ENCODE results near the gene ADIRF.
"Not testable (repeated sequence)": the region's sequence is repeated elsewhere in the genome, so short reads cannot be mapped to it uniquely, and the experiment has no call there.

The ADIRF gene

GRCh38 chr10:86960863-86961434 lies 7.3 kb upstream of the ADIRF start:
- DNase-seq (ENCODE audit: low spot score), result no peak

GRCh38 chr10:86961481-86962091 lies 6.7 kb upstream of the ADIRF start:
- DNase-seq (ENCODE audit: low spot score), result no peak

GRCh38 chr10:86962136-86962980 lies 5.9 kb upstream of the ADIRF start:
- DNase-seq (ENCODE audit: low spot score), result no peak

GRCh38 chr10:86962981-86963310 lies 5.3 kb upstream of the ADIRF start:
- DNase-seq (ENCODE audit: low spot score), result no peak

GRCh38 chr10:86963341-86963919 lies 4.9 kb upstream of the ADIRF start:
- no peak for DNase-seq (ENCODE audit: low spot score)

GRCh38 chr10:86964061-86964846 lies 4.0 kb upstream of the ADIRF start:
- no peak for DNase-seq (ENCODE audit: low spot score)

- DNase-seq (ENCODE audit: low spot score), result no peak
Observed at GRCh38 chr10:86964847-86965190, 3.5 kb upstream of the ADIRF start.

- DNase-seq (ENCODE audit: low spot score), result no peak
Observed at GRCh38 chr10:86965986-86966654, 2.2 kb upstream of the ADIRF start.

GRCh38 chr10:86967481-86967941 lies 771 bp upstream of the ADIRF start:
- no peak for DNase-seq (ENCODE audit: low spot score)

- DNase-seq (ENCODE audit: low spot score), result no peak
Observed at GRCh38 chr10:86968994-86969355, 693 bp downstream of the ADIRF start.

- DNase-seq (ENCODE audit: low spot score), result no peak
Observed at GRCh38 chr10:86969421-86970041, 1.2 kb downstream of the ADIRF start.

- DNase-seq (ENCODE audit: low spot score), result no peak
Observed at GRCh38 chr10:86970162-86970981, 2.1 kb downstream of the ADIRF start.

GRCh38 chr10:86970982-86971231 lies 2.6 kb downstream of the ADIRF start:
- DNase-seq (ENCODE audit: low spot score), result no peak

- DNase-seq (ENCODE audit: low spot score), result peak; percentile 87
Observed at GRCh38 chr10:86971232-86971991, 3.1 kb downstream of the ADIRF start.

- DNase-seq (ENCODE audit: low spot score), result no peak
Observed at GRCh38 chr10:86972613-86973380, 4.5 kb downstream of the ADIRF start.

GRCh38 chr10:86974484-86974883 lies 6.2 kb downstream of the ADIRF start:
- no peak for DNase-seq (ENCODE audit: low spot score)

- no peak for DNase-seq (ENCODE audit: low spot score)
Observed at GRCh38 chr10:86976362-86977056, 8.2 kb downstream of the ADIRF start.

- DNase-seq (ENCODE audit: low spot score), result not testable (repeated sequence)
Observed at GRCh38 chr10:86978457-86978856, 10.2 kb downstream of the ADIRF start.
